ENCODE data around the gene NUDCD3. TPM values are rescaled to one million over a fixed set of nuclear protein-coding genes. Genes with fewer than 3 reads are reported as not detected.

NUDCD3 gene
- total RNA-seq, 2 donors from 2014 or later: 70.8 to 108 TPM

DNA sequence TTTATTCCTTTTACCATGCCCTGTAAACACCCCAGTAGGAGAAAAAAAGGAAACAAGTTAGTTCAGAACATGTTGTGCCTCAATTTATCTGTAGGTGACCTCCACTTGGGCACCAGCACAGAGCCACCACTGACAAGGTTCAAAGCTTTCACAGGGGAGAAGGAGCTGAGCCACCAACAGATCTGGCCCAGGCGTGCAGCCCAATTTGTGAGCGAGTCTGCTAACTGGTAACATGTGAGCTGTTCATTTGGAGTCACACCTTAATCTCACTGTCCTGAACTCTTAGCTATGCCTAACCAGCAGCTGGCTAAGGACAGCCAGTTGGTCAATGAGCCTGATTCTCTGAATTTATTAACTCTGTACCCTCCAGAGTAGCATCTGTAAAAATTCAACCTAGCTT is 86.7 kb downstream of the NUDCD3 start:
- ATAC-seq (no peak), DNase-seq (ENCODE audit: low spot score) (no peak)
- Mint-ChIP-seq H3K9me3 (no peaks in the 10 kb centered on the region), H3K36me3 (peaks cover 10% of the 10 kb centered on the region), H3K4me1 (ENCODE audit: low read depth in 2 of 2) (peaks cover 0 to 2% of the 10 kb centered on the region in 2 donors), H3K27me3 (no peaks in the 10 kb centered on the region), H3K4me3 (no peak overlapping the region), H3K27ac (peak overlapping the region in 1 of 2 donors; percentile 48)

GRCh38 chr7:44403176-44403759 is 87.2 kb downstream of the NUDCD3 start:
- H3K27me3 Mint-ChIP-seq: no peaks in the 10 kb centered on the region
- no peaks in the 10 kb centered on the region for H3K9me3 Mint-ChIP-seq
- H3K4me3 Mint-ChIP-seq: no peak overlapping the region
- no peak for DNase-seq (ENCODE audit: low spot score)
- ATAC-seq: no peak
- H3K4me1 Mint-ChIP-seq (ENCODE audit: low read depth in 2 of 2): peaks cover 3 to 6% of the 10 kb centered on the region in 2 donors
- H3K27ac Mint-ChIP-seq: peak overlapping the region in 1 of 2 donors; percentile 48
- peaks cover 10% of the 10 kb centered on the region for H3K36me3 Mint-ChIP-seq

GRCh38 chr7:44402401-44403060 is 87.9 kb downstream of the NUDCD3 start:
- Mint-ChIP-seq H3K27me3 (no peaks in the 10 kb centered on the region), H3K27ac (no peak overlapping the region), H3K36me3 (peaks cover 10% of the 10 kb centered on the region), H3K4me1 (ENCODE audit: low read depth in 2 of 2) (peaks cover 7 to 10% of the 10 kb centered on the region in 2 donors), H3K4me3 (no peak overlapping the region), H3K9me3 (no peaks in the 10 kb centered on the region)
- ATAC-seq (no peak), DNase-seq (ENCODE audit: low spot score) (no peak)

DNA sequence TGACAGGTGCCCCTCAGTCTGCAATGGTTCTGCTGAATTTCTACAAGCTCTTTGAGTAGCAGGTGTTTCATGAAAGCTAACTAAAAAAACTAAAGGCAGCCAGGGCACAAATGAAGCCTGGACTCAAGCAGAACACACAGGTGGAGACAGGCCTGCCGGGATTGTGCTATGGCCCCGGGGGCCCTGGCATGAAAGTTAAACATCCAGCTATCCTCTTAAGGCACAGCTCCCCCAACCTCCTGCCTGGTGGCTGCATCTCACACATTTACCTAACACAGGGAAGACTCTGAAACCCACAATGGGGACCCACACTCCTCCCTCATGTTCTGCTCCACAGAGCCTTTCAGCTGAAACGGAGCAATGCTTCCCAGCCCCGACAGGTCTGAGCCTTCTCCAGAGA is 88.8 kb downstream of the NUDCD3 start:
- DNase-seq (ENCODE audit: low spot score) (no peak), ATAC-seq (no peak)
- Mint-ChIP-seq H3K36me3 (peaks cover 10% of the 10 kb centered on the region), H3K4me1 (ENCODE audit: low read depth in 2 of 2) (peaks cover 14 to 15% of the 10 kb centered on the region in 2 donors), H3K9me3 (no peaks in the 10 kb centered on the region), H3K4me3 (no peak overlapping the region), H3K27me3 (no peaks in the 10 kb centered on the region), H3K27ac (no peak overlapping the region)

GRCh38 chr7:44400033-44400511 is 90.4 kb downstream of the NUDCD3 start:
- H3K4me1 Mint-ChIP-seq (ENCODE audit: low read depth in 2 of 2): peaks cover 14 to 18% of the 10 kb centered on the region in 2 donors
- peaks cover 10% of the 10 kb centered on the region for H3K36me3 Mint-ChIP-seq
- no peak for ATAC-seq
- DNase-seq (ENCODE audit: low spot score): no peak
- no peaks in the 10 kb centered on the region for H3K9me3 Mint-ChIP-seq
- no peak overlapping the region for H3K4me3 Mint-ChIP-seq
- no peak overlapping the region for H3K27ac Mint-ChIP-seq
- H3K27me3 Mint-ChIP-seq: no peaks in the 10 kb centered on the region

- Mint-ChIP-seq H3K27me3 (no peaks in the 10 kb centered on the region), H3K4me3 (no peak overlapping the region), H3K36me3 (peaks cover 10% of the 10 kb centered on the region), H3K4me1 (ENCODE audit: low read depth in 2 of 2) (peaks cover 14 to 18% of the 10 kb centered on the region in 2 donors), H3K27ac (no peak overlapping the region), H3K9me3 (no peaks in the 10 kb centered on the region)
- DNase-seq (ENCODE audit: low spot score): no peak
- ATAC-seq: no peak
Measured at GRCh38 chr7:44398953-44399574, 91.4 kb downstream of the NUDCD3 start.

- peaks cover 10% of the 10 kb centered on the region for H3K36me3 Mint-ChIP-seq
- peak overlapping the region in 1 of 2 donors; percentile 29 for H3K27ac Mint-ChIP-seq
- no peaks in the 10 kb centered on the region for H3K27me3 Mint-ChIP-seq
- H3K4me3 Mint-ChIP-seq: no peak overlapping the region
- ATAC-seq (no peak), DNase-seq (ENCODE audit: low spot score) (no peak)
- H3K4me1 Mint-ChIP-seq (ENCODE audit: low read depth in 2 of 2): peaks cover 14 to 18% of the 10 kb centered on the region in 2 donors
- H3K9me3 Mint-ChIP-seq: no peaks in the 10 kb centered on the region
Measured at GRCh38 chr7:44398511-44398911, 91.9 kb downstream of the NUDCD3 start.

DNA sequence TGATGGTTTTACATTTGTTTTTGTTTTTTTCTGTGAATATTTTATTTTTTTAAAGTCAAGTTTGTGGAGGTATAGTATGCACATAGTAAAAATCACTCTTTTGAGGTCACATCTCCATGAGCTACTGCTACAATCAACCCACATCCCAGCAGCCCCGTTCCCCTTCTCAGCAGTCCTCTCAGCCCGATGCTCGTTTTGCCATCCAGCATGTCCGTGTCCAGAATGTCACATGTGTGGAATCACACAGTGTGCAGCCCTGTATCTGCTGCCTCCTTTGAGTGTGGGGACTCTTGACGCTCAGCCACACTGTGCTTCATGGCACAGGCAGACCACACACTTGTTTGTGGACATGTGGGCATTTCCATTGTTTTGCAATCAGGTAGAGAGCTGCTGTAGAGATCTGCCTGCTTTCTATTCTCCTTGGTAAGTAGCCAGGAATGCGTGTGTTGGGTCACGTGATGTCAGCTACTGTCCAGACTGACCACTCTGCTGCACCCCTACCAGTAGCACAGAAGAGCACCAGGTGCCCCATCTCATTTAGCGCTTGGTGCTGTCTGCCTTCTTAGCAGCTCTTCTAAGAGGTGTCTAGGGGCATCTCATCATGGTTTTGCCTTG is 93.4 kb downstream of the NUDCD3 start:
- H3K27ac Mint-ChIP-seq: peak overlapping the region in 1 of 2 donors; percentile 44
- DNase-seq (ENCODE audit: low spot score) (no peak), ATAC-seq (peak; percentile 55 to 81)
- no peak overlapping the region for H3K4me3 Mint-ChIP-seq
- H3K27me3 Mint-ChIP-seq: no peaks in the 10 kb centered on the region
- no peaks in the 10 kb centered on the region for H3K36me3 Mint-ChIP-seq
- peaks cover 14 to 22% of the 10 kb centered on the region in 2 donors for H3K4me1 Mint-ChIP-seq (ENCODE audit: low read depth in 2 of 2)
- H3K9me3 Mint-ChIP-seq: no peaks in the 10 kb centered on the region

- no peak for DNase-seq (ENCODE audit: low spot score)
- no peak for ATAC-seq
- no peaks in the 10 kb centered on the region for H3K9me3 Mint-ChIP-seq
- no peak overlapping the region for H3K27ac Mint-ChIP-seq
- peaks cover 14 to 22% of the 10 kb centered on the region in 2 donors for H3K4me1 Mint-ChIP-seq (ENCODE audit: low read depth in 2 of 2)
- H3K4me3 Mint-ChIP-seq: no peak overlapping the region
- no peaks in the 10 kb centered on the region for H3K27me3 Mint-ChIP-seq
- H3K36me3 Mint-ChIP-seq: no peaks in the 10 kb centered on the region
Measured at GRCh38 chr7:44396496-44396895, 94.0 kb downstream of the NUDCD3 start.

- no peak overlapping the region for H3K27ac Mint-ChIP-seq
- ATAC-seq (no peak), DNase-seq (ENCODE audit: low spot score) (no peak)
- H3K9me3 Mint-ChIP-seq: no peaks in the 10 kb centered on the region
- no peaks in the 10 kb centered on the region for H3K27me3 Mint-ChIP-seq
- H3K4me3 Mint-ChIP-seq: no peak overlapping the region
- no peaks in the 10 kb centered on the region for H3K36me3 Mint-ChIP-seq
- peaks cover 14 to 22% of the 10 kb centered on the region in 2 donors for H3K4me1 Mint-ChIP-seq (ENCODE audit: low read depth in 2 of 2)
Measured at GRCh38 chr7:44395067-44395466, 95.4 kb downstream of the NUDCD3 start.

GRCh38 chr7:44394636-44395035 is 95.8 kb downstream of the NUDCD3 start:
- H3K27me3 Mint-ChIP-seq: no peaks in the 10 kb centered on the region
- peak; percentile 48 for DNase-seq (ENCODE audit: low spot score)

GRCh38 chr7:44394112-44394447 is 96.4 kb downstream of the NUDCD3 start:
- Mint-ChIP-seq H3K27ac (no peak overlapping the region), H3K36me3 (no peaks in the 10 kb centered on the region), H3K4me1 (ENCODE audit: low read depth in 2 of 2) (peaks cover 14 to 20% of the 10 kb centered on the region in 2 donors), H3K4me3 (no peak overlapping the region), H3K27me3 (no peaks in the 10 kb centered on the region), H3K9me3 (no peaks in the 10 kb centered on the region)
- no peak for ATAC-seq
- DNase-seq (ENCODE audit: low spot score): peak; percentile 23

More at GRCh38 chr7:44394636-44395035, 95.8 kb downstream of the NUDCD3 start:
- Mint-ChIP-seq H3K9me3 (no peaks in the 10 kb centered on the region), H3K36me3 (no peaks in the 10 kb centered on the region), H3K4me1 (ENCODE audit: low read depth in 2 of 2) (peaks cover 14 to 20% of the 10 kb centered on the region in 2 donors), H3K4me3 (no peak overlapping the region), H3K27ac (no peak overlapping the region)
- no peak for ATAC-seq

GRCh38 chr7:44393238-44394111 is 97.0 kb downstream of the NUDCD3 start:
- no peaks in the 10 kb centered on the region for H3K27me3 Mint-ChIP-seq
- H3K27ac Mint-ChIP-seq: no peak overlapping the region
- no peak overlapping the region for H3K4me3 Mint-ChIP-seq
- no peaks in the 10 kb centered on the region for H3K9me3 Mint-ChIP-seq
- peaks cover 12 to 18% of the 10 kb centered on the region in 2 donors for H3K4me1 Mint-ChIP-seq (ENCODE audit: low read depth in 2 of 2)
- ATAC-seq (no peak), DNase-seq (ENCODE audit: low spot score) (peak; percentile 44)
- no peaks in the 10 kb centered on the region for H3K36me3 Mint-ChIP-seq

Data from natural killer cell treated with Interleukin-12 subunit alpha and Interleukin-12 subunit beta and Interleukin-15 and Interleukin-18, amount 100 ng/mL, for 72 hours (primary cell).